ENCODE results near the gene ZNF518B.
A peak's percentile ranks its signal among the peaks of the same experiment; 100 is the strongest.

Gene ZNF518B

GRCh38 chr4:10454121-10454520 lies 3.1 kb downstream of the ZNF518B start:
- peaks cover 6% of the 10 kb centered on the region; the same call in 1 of the 2 replicates for H3K36me3 ChIP-seq (ENCODE audit: insufficient read depth, low read length)
- no peak for TF ChIP-seq CTCF (conservative IDR thresholded peaks at IDR 0.05; ENCODE audit: low read length)
- no peak for TF ChIP-seq EZH2phosphoT487 (IDR thresholded peaks at IDR 0.05; ENCODE audit: borderline replicate concordance)
- no peaks in the 10 kb centered on the region for H3K27me3 ChIP-seq (ENCODE audit: insufficient read depth, low read length, poor library complexity, severe bottlenecking)
- peaks cover 14% of the 10 kb centered on the region for H4K20me1 ChIP-seq (ENCODE audit: insufficient read depth, low read length, poor library complexity, severe bottlenecking)
- no peak overlapping the region for H3K4me3 ChIP-seq (ENCODE audit: low read length, poor library complexity, severe bottlenecking)
- no peaks in the 10 kb centered on the region for H3F3A ChIP-seq (ENCODE audit: low read depth)
- H3K79me2 ChIP-seq (ENCODE audit: insufficient read depth, low read length) = peaks cover 29% of the 10 kb centered on the region
- H3K9me3 ChIP-seq (ENCODE audit: insufficient read depth, low read depth, low read length) = no peaks in the 10 kb centered on the region
- H2AFZ ChIP-seq (ENCODE audit: low read length) = no peak overlapping the region
- no peaks in the 10 kb centered on the region for H3K9me2 ChIP-seq (replicated peaks; ENCODE audit: low read depth, low read length)
- no peak overlapping the region for H3K9ac ChIP-seq (ENCODE audit: low read depth, low read length, poor library complexity, severe bottlenecking)
- peaks cover 30% of the 10 kb centered on the region for H3K4me1 ChIP-seq (ENCODE audit: insufficient read depth, low read length, poor library complexity, severe bottlenecking)
- peak overlapping the region; percentile 96 for H3K4me2 ChIP-seq (ENCODE audit: low read depth, low read length, poor library complexity, severe bottlenecking)

DNA sequence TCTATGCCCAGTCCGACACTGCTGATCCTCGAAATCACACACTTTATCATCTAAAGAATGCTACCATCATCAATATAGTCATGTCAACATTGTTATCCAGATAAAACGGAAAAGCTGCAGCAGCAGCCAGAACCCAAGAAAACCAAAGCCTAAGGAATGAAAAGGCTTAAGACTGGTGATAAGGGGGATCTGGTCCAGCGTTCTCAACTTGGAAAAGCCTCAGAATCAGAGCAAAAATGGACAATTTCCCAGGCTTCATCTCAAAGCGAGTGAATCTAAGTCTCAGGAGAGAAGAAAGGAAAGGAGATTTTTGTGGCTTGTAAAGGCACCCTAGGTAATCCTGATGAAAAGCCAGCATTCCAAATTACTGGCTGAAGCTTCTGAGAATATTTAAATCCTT lies 8.2 kb downstream of the ZNF518B start:
- H3F3A ChIP-seq (ENCODE audit: low read depth) = no peaks in the 10 kb centered on the region
- H3K79me2 ChIP-seq (ENCODE audit: insufficient read depth, low read length) = peaks cover 2% of the 10 kb centered on the region; the same call in 1 of the 2 replicates
- no peak overlapping the region for H3K9ac ChIP-seq (ENCODE audit: low read depth, low read length, poor library complexity, severe bottlenecking)
- H3K4me3 ChIP-seq (ENCODE audit: low read length, poor library complexity, severe bottlenecking) = no peak overlapping the region
- no peaks in the 10 kb centered on the region for H4K20me1 ChIP-seq (ENCODE audit: insufficient read depth, low read length, poor library complexity, severe bottlenecking)
- no peaks in the 10 kb centered on the region for H3K9me2 ChIP-seq (replicated peaks; ENCODE audit: low read depth, low read length)
- H3K27me3 ChIP-seq (ENCODE audit: insufficient read depth, low read length, poor library complexity, severe bottlenecking) = no peaks in the 10 kb centered on the region
- no peaks in the 10 kb centered on the region for H3K9me3 ChIP-seq (ENCODE audit: insufficient read depth, low read depth, low read length)
- H3K4me1 ChIP-seq (ENCODE audit: insufficient read depth, low read length, poor library complexity, severe bottlenecking) = peaks cover 6% of the 10 kb centered on the region
- TF ChIP-seq CTCF (conservative IDR thresholded peaks at IDR 0.05; ENCODE audit: low read length) = no peak
- TF ChIP-seq EZH2phosphoT487 (IDR thresholded peaks at IDR 0.05; ENCODE audit: borderline replicate concordance) = no peak
- no peak overlapping the region for H3K4me2 ChIP-seq (ENCODE audit: low read depth, low read length, poor library complexity, severe bottlenecking)
- H3K36me3 ChIP-seq (ENCODE audit: insufficient read depth, low read length) = peaks cover 24% of the 10 kb centered on the region; the same call in 1 of the 2 replicates
- no peak overlapping the region for H2AFZ ChIP-seq (ENCODE audit: low read length)

DNA sequence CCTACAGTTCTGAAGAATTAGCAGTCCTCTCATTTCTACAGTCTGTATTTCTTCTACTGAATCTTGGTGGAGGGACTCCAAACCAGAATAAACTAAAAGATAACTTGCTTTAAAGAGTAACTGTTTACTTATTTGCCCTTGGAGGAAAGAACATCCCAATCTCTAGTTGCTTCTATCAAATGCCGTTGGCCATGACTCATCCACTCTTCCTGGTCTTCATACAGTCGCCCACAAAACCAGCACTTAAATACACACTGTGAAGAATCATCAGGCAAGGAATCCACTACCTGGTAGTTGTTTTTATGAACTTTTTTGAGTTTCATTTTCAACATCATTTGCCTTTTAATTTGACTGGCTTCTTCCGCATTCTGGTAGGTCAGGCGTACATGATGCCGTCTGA lies 14.2 kb downstream of the ZNF518B start:
- Histone ChIP-seq H3K4me2 (ENCODE audit: low read depth, low read length, poor library complexity, severe bottlenecking) (peak overlapping the region; percentile 32), H3K4me1 (ENCODE audit: insufficient read depth, low read length, poor library complexity, severe bottlenecking) (peaks cover 25% of the 10 kb centered on the region), H3K79me2 (ENCODE audit: insufficient read depth, low read length) (no peaks in the 10 kb centered on the region), H4K20me1 (ENCODE audit: insufficient read depth, low read length, poor library complexity, severe bottlenecking) (no peaks in the 10 kb centered on the region), H3F3A (ENCODE audit: low read depth) (no peaks in the 10 kb centered on the region), H3K9ac (ENCODE audit: low read depth, low read length, poor library complexity, severe bottlenecking) (no peak overlapping the region), H3K27me3 (ENCODE audit: insufficient read depth, low read length, poor library complexity, severe bottlenecking) (no peaks in the 10 kb centered on the region), H2AFZ (ENCODE audit: low read length) (0 out of 2 replicates have a peak overlapping the region, but pooled peaks have one; percentile 8), H3K9me2 (replicated peaks; ENCODE audit: low read depth, low read length) (no peaks in the 10 kb centered on the region), H3K9me3 (ENCODE audit: insufficient read depth, low read depth, low read length) (no peaks in the 10 kb centered on the region), H3K36me3 (ENCODE audit: insufficient read depth, low read length) (peaks cover 17% of the 10 kb centered on the region; the same call in 1 of the 2 replicates), H3K4me3 (ENCODE audit: low read length, poor library complexity, severe bottlenecking) (no peak overlapping the region)
- TF ChIP-seq CTCF (conservative IDR thresholded peaks at IDR 0.05; ENCODE audit: low read length) = no peak
- TF ChIP-seq EZH2phosphoT487 (IDR thresholded peaks at IDR 0.05; ENCODE audit: borderline replicate concordance) = no peak
